ENCODE data around the gene GAN. TPM values are rescaled to one million over a fixed set of nuclear protein-coding genes. Genes with fewer than 3 reads are reported as not detected.

GAN gene
- total and polyA plus RNA-seq, 2 experiments from 2014 or later, result 1.6 to 5.7 TPM

DNA sequence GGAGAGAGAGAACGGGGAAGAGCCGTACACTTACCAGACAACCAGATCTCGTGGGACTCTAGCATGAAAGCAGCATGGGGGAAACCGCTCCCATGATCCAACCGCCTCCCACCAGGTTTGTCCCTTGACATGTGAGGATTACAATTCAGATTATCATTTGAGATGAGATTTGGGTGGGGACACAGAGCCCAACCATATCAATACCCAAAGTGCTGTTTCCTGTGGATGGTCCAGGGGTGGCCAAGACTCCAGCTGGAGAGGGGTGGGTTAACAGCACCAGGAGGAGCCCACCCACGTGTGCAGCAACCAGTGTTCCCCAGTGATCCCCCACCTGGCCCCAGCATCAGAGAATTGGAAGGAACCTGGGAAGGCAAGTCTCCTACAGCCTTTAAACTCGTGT lies 79.7 kb downstream of the GAN start:
- DNase-seq, result no peak
- H3K4me1 ChIP-seq (ENCODE audit: insufficient read depth), result no peaks in the 10 kb centered on the region
- no peaks in the 10 kb centered on the region for H3F3A ChIP-seq (ENCODE audit: insufficient read depth)
- in situ Hi-C loops (cut with MboI), result no loop called here
- H4K20me1 ChIP-seq (ENCODE audit: insufficient read depth), result no peaks in the 10 kb centered on the region
- no peaks in the 10 kb centered on the region for H3K36me3 ChIP-seq (ENCODE audit: low read depth)
- H2AFZ ChIP-seq, result no peak overlapping the region
- no peak overlapping the region for H3K4me3 ChIP-seq
- no peaks in the 10 kb centered on the region for H3K9me3 ChIP-seq (ENCODE audit: low read depth)
- no peak for TF ChIP-seq EZH2phosphoT487 (IDR thresholded peaks at IDR 0.05; ENCODE audit: insufficient read depth, low read depth)
- no peak for TF ChIP-seq EZH2 (IDR thresholded peaks at IDR 0.05; ENCODE audit: insufficient read depth, poor library complexity, severe bottlenecking)
- no peak overlapping the region for H3K9ac ChIP-seq
- no peaks in the 10 kb centered on the region for H3K27me3 ChIP-seq (replicated peaks; ENCODE audit: insufficient read depth)
- WGBS, 2 experiments (ENCODE audit: low coverage in 1 of 2, low lambda C conversion rate in 2 of 2, missing lambda C conversion rate in 2 of 2), result 79% methylated on average over 7 of the region's 7 CpGs
- no peaks in the 10 kb centered on the region for H3K9me2 ChIP-seq (ENCODE audit: insufficient read depth)
- no peak overlapping the region for H3K27ac ChIP-seq
- no peak overlapping the region for H3K4me2 ChIP-seq (ENCODE audit: unreplicated experiment)
- no peaks in the 10 kb centered on the region for H3K79me2 ChIP-seq (ENCODE audit: insufficient read depth)

DNA sequence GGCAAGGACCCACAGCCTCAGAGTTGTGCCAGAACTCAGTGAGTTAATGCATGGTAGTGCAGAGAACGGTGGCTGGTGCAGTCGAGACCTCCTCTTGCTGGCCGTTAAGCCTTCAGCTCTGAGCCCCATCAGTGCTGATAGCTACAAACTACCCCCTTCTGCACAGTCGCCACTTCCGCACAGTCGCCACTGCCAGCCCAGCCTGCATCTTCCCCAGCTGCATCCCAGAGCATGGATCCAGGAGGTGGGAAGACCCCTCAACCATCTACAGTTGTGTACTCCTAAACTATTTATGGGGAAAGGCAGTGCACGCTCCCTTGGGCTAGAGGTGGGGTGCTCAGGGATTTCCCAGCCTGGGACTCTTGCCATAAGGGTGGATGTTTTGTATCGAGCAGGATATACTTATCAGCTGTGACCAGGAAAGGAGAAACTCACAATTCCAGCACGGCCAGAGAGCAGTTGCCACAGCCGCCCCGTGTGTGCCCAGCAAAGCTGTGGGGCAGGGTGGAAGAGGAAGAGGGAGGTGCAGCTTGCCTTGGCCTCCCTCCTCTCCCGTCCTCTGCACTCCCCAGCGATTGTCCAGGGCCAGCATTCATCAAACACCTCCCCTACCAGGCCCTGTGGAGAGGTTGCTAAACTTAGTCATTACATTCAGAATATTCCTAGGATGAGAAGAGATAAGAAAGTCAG lies 80.3 kb downstream of the GAN start:
- Histone ChIP-seq H3K4me2 (ENCODE audit: unreplicated experiment) (no peak overlapping the region), H3K27me3 (replicated peaks; ENCODE audit: insufficient read depth) (no peaks in the 10 kb centered on the region), H3K9ac (no peak overlapping the region), H3K79me2 (ENCODE audit: insufficient read depth) (no peaks in the 10 kb centered on the region), H3K4me3 (no peak overlapping the region), H4K20me1 (ENCODE audit: insufficient read depth) (no peaks in the 10 kb centered on the region), H3K4me1 (ENCODE audit: insufficient read depth) (no peaks in the 10 kb centered on the region), H3F3A (ENCODE audit: insufficient read depth) (no peaks in the 10 kb centered on the region), H3K9me3 (ENCODE audit: low read depth) (no peaks in the 10 kb centered on the region), H3K27ac (no peak overlapping the region), H2AFZ (no peak overlapping the region), H3K36me3 (ENCODE audit: low read depth) (no peaks in the 10 kb centered on the region), H3K9me2 (ENCODE audit: insufficient read depth) (no peaks in the 10 kb centered on the region)
- DNase-seq, result no peak
- in situ Hi-C loops (cut with MboI), result no loop called here
- TF ChIP-seq EZH2 (IDR thresholded peaks at IDR 0.05; ENCODE audit: insufficient read depth, poor library complexity, severe bottlenecking), result no peak
- TF ChIP-seq EZH2phosphoT487 (IDR thresholded peaks at IDR 0.05; ENCODE audit: insufficient read depth, low read depth), result no peak
- 56 to 68% methylated on average over 13 of the region's 13 CpGs for WGBS, 2 experiments (ENCODE audit: low coverage in 1 of 2, low lambda C conversion rate in 2 of 2, missing lambda C conversion rate in 2 of 2)

DNA sequence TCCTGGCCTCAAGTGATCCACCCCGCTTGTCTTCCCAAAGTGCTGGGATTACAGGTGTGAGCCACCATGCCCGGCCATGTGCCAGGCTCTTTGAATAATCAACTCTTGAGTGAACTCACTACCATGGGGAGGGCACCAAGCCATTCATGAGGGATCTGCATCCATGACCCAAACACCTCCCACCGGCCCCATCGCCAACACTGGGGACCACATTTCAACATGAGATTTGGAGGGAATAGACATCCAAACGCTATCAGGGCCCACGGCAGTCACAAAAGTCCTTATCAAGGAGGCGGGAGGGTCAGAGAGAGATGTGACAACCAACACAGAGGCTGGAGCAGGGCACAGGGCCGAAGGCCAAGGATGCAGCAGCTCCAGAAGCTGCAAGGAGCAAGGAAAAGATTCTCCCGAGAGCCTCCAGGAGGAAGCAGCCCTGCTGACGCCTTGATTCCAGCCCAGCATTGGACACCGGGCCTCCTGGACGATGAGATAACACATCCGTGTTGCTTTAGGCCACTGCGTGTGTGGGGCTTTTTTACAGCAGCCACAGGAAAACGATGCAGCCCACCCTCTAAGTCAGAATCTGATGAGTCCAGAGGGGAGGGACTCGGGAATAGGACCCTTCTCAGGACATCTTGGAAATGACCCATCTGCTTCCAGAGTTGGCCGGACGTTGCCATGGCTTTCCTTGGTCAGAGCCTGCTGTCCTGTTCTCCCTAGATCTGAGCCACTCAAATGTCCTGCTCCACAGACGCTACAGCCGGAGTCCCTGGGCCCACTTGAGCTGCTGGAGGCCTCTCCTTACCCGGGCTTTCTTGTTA lies 82.5 kb downstream of the GAN start:
- Histone ChIP-seq H3K9ac (no peak overlapping the region), H3K79me2 (ENCODE audit: insufficient read depth) (no peaks in the 10 kb centered on the region), H3K36me3 (ENCODE audit: low read depth) (no peaks in the 10 kb centered on the region), H3K27me3 (replicated peaks; ENCODE audit: insufficient read depth) (no peaks in the 10 kb centered on the region), H2AFZ (no peak overlapping the region), H3K9me2 (ENCODE audit: insufficient read depth) (no peaks in the 10 kb centered on the region), H3F3A (ENCODE audit: insufficient read depth) (no peaks in the 10 kb centered on the region), H3K9me3 (ENCODE audit: low read depth) (no peaks in the 10 kb centered on the region), H4K20me1 (ENCODE audit: insufficient read depth) (no peaks in the 10 kb centered on the region), H3K4me3 (no peak overlapping the region), H3K4me1 (ENCODE audit: insufficient read depth) (no peaks in the 10 kb centered on the region), H3K4me2 (ENCODE audit: unreplicated experiment) (no peak overlapping the region), H3K27ac (no peak overlapping the region)
- no peak for DNase-seq
- WGBS, 2 experiments (ENCODE audit: low coverage in 1 of 2, low lambda C conversion rate in 2 of 2, missing lambda C conversion rate in 2 of 2), result 82 to 84% methylated on average over 21 of the region's 21 CpGs
- in situ Hi-C loops (cut with MboI), result no loop called here
- no peak for TF ChIP-seq EZH2 (IDR thresholded peaks at IDR 0.05; ENCODE audit: insufficient read depth, poor library complexity, severe bottlenecking)
- TF ChIP-seq EZH2phosphoT487 (IDR thresholded peaks at IDR 0.05; ENCODE audit: insufficient read depth, low read depth), result no peak

DNA sequence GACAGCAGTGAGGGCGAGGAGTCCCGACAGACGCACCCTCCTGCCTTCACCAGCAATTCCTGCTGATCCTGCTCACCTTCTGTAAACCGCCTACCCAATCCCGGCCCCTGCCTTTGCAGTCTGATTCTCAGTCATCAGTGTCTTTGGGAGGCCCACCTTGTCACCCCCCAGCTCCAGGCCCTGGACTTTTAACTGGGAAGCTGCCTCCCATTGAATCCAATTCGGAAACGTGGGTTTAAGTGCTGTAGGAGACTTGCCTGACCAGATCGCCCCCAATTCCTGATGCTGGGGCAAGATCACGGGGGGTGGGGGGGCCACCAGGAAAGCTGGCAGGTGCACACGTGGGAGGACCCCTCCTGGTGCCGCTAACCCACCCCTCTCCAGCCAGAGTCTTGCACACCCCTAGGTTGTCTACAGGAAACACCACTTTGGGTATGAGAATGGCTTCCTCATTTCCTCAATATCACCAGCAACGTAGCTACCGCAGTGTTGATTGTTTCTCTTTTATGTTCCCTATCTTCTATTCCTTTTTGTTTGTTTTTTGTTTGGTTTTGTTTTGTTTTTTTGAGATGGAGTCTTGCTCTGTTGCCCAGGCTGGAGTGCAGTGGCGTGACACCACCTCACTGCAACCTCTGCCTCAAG lies 83.2 kb downstream of the GAN start:
- no peak for TF ChIP-seq EZH2phosphoT487 (IDR thresholded peaks at IDR 0.05; ENCODE audit: insufficient read depth, low read depth)
- TF ChIP-seq EZH2 (IDR thresholded peaks at IDR 0.05; ENCODE audit: insufficient read depth, poor library complexity, severe bottlenecking), result no peak
- WGBS, 2 experiments (ENCODE audit: low coverage in 1 of 2, low lambda C conversion rate in 2 of 2, missing lambda C conversion rate in 2 of 2), result 84 to 89% methylated on average over 13 to 14 of the region's 14 CpGs
- H3K4me3 ChIP-seq, result no peak overlapping the region
- no peak overlapping the region for H3K27ac ChIP-seq
- no peaks in the 10 kb centered on the region for H3K79me2 ChIP-seq (ENCODE audit: insufficient read depth)
- in situ Hi-C loops (cut with MboI), result no loop called here
- no peak overlapping the region for H3K9ac ChIP-seq
- H3K36me3 ChIP-seq (ENCODE audit: low read depth), result no peaks in the 10 kb centered on the region
- no peaks in the 10 kb centered on the region for H3K9me2 ChIP-seq (ENCODE audit: insufficient read depth)
- no peaks in the 10 kb centered on the region for H3F3A ChIP-seq (ENCODE audit: insufficient read depth)
- H3K4me2 ChIP-seq (ENCODE audit: unreplicated experiment), result no peak overlapping the region
- no peaks in the 10 kb centered on the region for H3K27me3 ChIP-seq (replicated peaks; ENCODE audit: insufficient read depth)
- H2AFZ ChIP-seq, result no peak overlapping the region
- no peaks in the 10 kb centered on the region for H4K20me1 ChIP-seq (ENCODE audit: insufficient read depth)
- DNase-seq, result no peak
- no peaks in the 10 kb centered on the region for H3K4me1 ChIP-seq (ENCODE audit: insufficient read depth)
- H3K9me3 ChIP-seq (ENCODE audit: low read depth), result no peaks in the 10 kb centered on the region

Data from GM23248 (cell line).